HCT116 (cell line): ENCODE measurements around the gene KIAA0825.

ENCODE experiments used
- CTCF ChIP-seq, 3 experiments: fragments of 200-600 bp in 1 of 3; sonication (generic) in 1 of 3; IDR thresholded peaks in 2 of 3; conservative IDR thresholded peaks in 1 of 3; 2 replicates each; pipeline ENCODE4 v1.5.1; 2012 to 2017; ENCODE audit warnings: low read depth in 2 of 3, low read length in 2 of 3, antibody characterized with exemption in 1 of 3, borderline replicate concordance in 1 of 3, control low read depth in 1 of 3, mild to moderate bottlenecking in 1 of 3, mixed read lengths in 1 of 3, mixed run types in 1 of 3, moderate library complexity in 1 of 3; ENCODE audit not compliant: insufficient read depth in 1 of 3
- EGR1 ChIP-seq: IDR thresholded peaks from 2 replicates; pipeline ENCODE4 v1.6.1; 2012; ENCODE audit warnings: low read depth
- EZH2 ChIP-seq: fragments of 200-600 bp; sonication (generic); IDR thresholded peaks from 2 replicates; pipeline ENCODE4 v1.6.1; 2017; ENCODE audit warnings: antibody characterized with exemption, mixed run types
- JUND ChIP-seq: IDR thresholded peaks from 2 replicates; pipeline ENCODE4 v1.6.1; 2012
- POLR2A ChIP-seq: IDR thresholded peaks from 2 replicates; pipeline ENCODE4 v1.7.0; 2011; ENCODE audit warnings: borderline replicate concordance; ENCODE audit not compliant: insufficient read depth, insufficient read length; ENCODE audit errors: extremely low read depth
- POLR2AphosphoS5 ChIP-seq: IDR thresholded peaks from 2 replicates; pipeline ENCODE4 v1.6.1; 2011; ENCODE audit warnings: mild to moderate bottlenecking, low read depth, low read length, moderate library complexity
- REST ChIP-seq: IDR thresholded peaks from 2 replicates; pipeline ENCODE4 v1.6.1; 2012; ENCODE audit warnings: low read depth
- TCF7L2 ChIP-seq: IDR thresholded peaks from 2 replicates; pipeline ENCODE4 v1.7.0; 2011; ENCODE audit warnings: borderline replicate concordance, inconsistent platforms; ENCODE audit not compliant: insufficient read depth, insufficient read length; ENCODE audit errors: extremely low read depth
- ZBTB33 ChIP-seq: IDR thresholded peaks from 2 replicates; pipeline ENCODE4 v1.6.1; 2011; ENCODE audit warnings: mild to moderate bottlenecking, low read length, moderate library complexity; ENCODE audit not compliant: insufficient replicate concordance; ENCODE audit errors: extremely low read depth
- ZFX ChIP-seq: fragments of 450-650 bp; IDR thresholded peaks from 2 replicates; pipeline ENCODE4 v1.6.1; 2017
- ZNF274 ChIP-seq: fragments of 200-500 bp; sonication (Bioruptor generic); IDR thresholded peaks from 2 replicates; pipeline ENCODE4 v1.6.1; 2014; ENCODE audit warnings: mild to moderate bottlenecking, low read depth, low read length, inconsistent platforms

- TF ChIP-seq POLR2AphosphoS5: no peak
- TF ChIP-seq CTCF (IDR thresholded peaks at IDR 0.05 in 2 of 3, conservative IDR thresholded peaks at IDR 0.05 in 1 of 3; ENCODE audit: borderline replicate concordance in 1 of 3, insufficient read depth in 1 of 3, low read depth in 2 of 3, low read length in 2 of 3): no peak
- TF ChIP-seq ZNF274: no peak
- no peak for TF ChIP-seq TCF7L2
- no peak for TF ChIP-seq POLR2A
- TF ChIP-seq EGR1: no peak
- no peak for TF ChIP-seq ZBTB33
- TF ChIP-seq JUND: no peak
- TF ChIP-seq EZH2: no peak
- no peak for TF ChIP-seq REST
- TF ChIP-seq ZFX: no peak
These were observed 456.6 kb downstream of the KIAA0825 start for GRCh38 chr5:94161801-94162200.
